Osteoblast (primary cell): ENCODE results near the gene PDGFA. TPM values are rescaled to one million over a fixed set of nuclear protein-coding genes. Genes with fewer than 3 reads are reported as not detected.

ENCODE experiments used
- DNase-seq: peaks from one replicate; pipeline ENCODE4 v3.0.0; 2011; ENCODE audit warnings: low spot score, mixed read lengths; ENCODE audit not compliant: insufficient read length; ENCODE audit errors: missing footprints
- H2AFZ ChIP-seq: 2 replicates; pipeline ENCODE4 v1.6.0; 2011; ENCODE audit warnings: mild to moderate bottlenecking, low read length
- H3K27ac ChIP-seq: 2 replicates; pipeline ENCODE4 v1.5.1; 2011; ENCODE audit warnings: mild to moderate bottlenecking, low read depth, low read length, moderate library complexity
- H3K27me3 ChIP-seq: 2 replicates; pipeline ENCODE4 v1.6.0; 2012; ENCODE audit warnings: mild to moderate bottlenecking, control low read depth, inconsistent platforms, low read length, moderate library complexity; ENCODE audit not compliant: insufficient read depth
- H3K36me3 ChIP-seq: 2 replicates; pipeline ENCODE4 v1.5.1; 2011; ENCODE audit warnings: mild to moderate bottlenecking, low read length, control low read depth, moderate library complexity; ENCODE audit not compliant: insufficient read depth
- H3K4me1 ChIP-seq: 2 replicates; pipeline ENCODE4 v1.5.1; 2011; ENCODE audit warnings: mild to moderate bottlenecking, low read length, control low read depth, moderate library complexity; ENCODE audit not compliant: insufficient read depth
- H3K4me2 ChIP-seq: 2 replicates; pipeline ENCODE4 v1.6.0; 2011; ENCODE audit warnings: mild to moderate bottlenecking, low read length; ENCODE audit not compliant: insufficient read depth
- H3K4me3 ChIP-seq: fragments of 200-600 bp; sonication (generic); 3 replicates; pipeline ENCODE4 v1.5.1; 2012; ENCODE audit warnings: mild to moderate bottlenecking, low read length, inconsistent platforms; ENCODE audit not compliant: insufficient read depth
- H3K79me2 ChIP-seq: 2 replicates; pipeline ENCODE4 v1.6.0; 2012; ENCODE audit warnings: mild to moderate bottlenecking, low read length, control low read depth, inconsistent platforms; ENCODE audit not compliant: insufficient read depth
- H3K9me3 ChIP-seq: 2 replicates; pipeline ENCODE4 v1.5.1; 2011; ENCODE audit warnings: low read depth, low read length, control low read depth
- H4K20me1 ChIP-seq: 2 replicates; pipeline ENCODE4 v1.6.0; 2012; ENCODE audit warnings: mild to moderate bottlenecking, low read length, control low read depth; ENCODE audit not compliant: insufficient read depth
- total RNA-seq: library from RNA; depleted of rRNA; stranded (reverse); fragments of >200 nt; gene quantifications from 2 replicates; pipeline ENCODE4 v1.2.3, GENCODE V29; 2012
- TF ChIP-seq, protein P1 (sequence below): IDR thresholded peaks from 2 replicates; pipeline ENCODE4 v1.5.1; 2011; ENCODE audit warnings: mild to moderate bottlenecking, low read depth, low read length, moderate library complexity; ENCODE audit errors: extremely low read depth

Gene PDGFA
- total RNA-seq, 1 donor = 32.6 TPM

DNA sequence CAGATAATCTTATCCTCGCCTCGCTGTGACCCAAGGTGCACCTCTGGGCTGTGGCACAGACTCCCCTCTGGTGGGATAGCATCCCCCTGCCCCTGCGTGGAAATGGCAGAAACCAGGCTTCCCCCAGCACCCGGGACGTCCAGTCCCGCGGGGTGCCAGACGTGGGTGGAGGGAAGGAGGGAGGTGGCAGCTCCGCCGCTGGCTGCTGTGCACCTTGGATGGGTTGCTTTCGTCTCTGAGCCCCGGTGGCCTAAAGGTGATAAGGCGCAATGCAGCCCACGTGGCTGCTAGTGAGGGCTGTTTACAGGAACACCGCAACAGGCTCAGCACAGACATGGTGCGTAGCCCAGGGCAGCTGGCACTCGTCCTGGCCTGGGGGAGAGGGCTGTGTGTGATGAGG, 13.6 kb upstream of the PDGFA start:
- H3K4me1 ChIP-seq = peaks cover 6% of the 10 kb centered on the region
- H3K9me3 ChIP-seq = no peaks in the 10 kb centered on the region
- H3K4me3 ChIP-seq = no peak overlapping the region
- peaks cover 22% of the 10 kb centered on the region for H3K27me3 ChIP-seq
- no peak overlapping the region for H3K4me2 ChIP-seq
- TF ChIP-seq, protein P1, sequence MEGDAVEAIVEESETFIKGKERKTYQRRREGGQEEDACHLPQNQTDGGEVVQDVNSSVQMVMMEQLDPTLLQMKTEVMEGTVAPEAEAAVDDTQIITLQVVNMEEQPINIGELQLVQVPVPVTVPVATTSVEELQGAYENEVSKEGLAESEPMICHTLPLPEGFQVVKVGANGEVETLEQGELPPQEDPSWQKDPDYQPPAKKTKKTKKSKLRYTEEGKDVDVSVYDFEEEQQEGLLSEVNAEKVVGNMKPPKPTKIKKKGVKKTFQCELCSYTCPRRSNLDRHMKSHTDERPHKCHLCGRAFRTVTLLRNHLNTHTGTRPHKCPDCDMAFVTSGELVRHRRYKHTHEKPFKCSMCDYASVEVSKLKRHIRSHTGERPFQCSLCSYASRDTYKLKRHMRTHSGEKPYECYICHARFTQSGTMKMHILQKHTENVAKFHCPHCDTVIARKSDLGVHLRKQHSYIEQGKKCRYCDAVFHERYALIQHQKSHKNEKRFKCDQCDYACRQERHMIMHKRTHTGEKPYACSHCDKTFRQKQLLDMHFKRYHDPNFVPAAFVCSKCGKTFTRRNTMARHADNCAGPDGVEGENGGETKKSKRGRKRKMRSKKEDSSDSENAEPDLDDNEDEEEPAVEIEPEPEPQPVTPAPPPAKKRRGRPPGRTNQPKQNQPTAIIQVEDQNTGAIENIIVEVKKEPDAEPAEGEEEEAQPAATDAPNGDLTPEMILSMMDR = no peak
- DNase-seq = no peak
- no peak overlapping the region for H3K27ac ChIP-seq
- no peaks in the 10 kb centered on the region for H3K79me2 ChIP-seq
- no peaks in the 10 kb centered on the region for H3K36me3 ChIP-seq
- H2AFZ ChIP-seq = no peak overlapping the region
- H4K20me1 ChIP-seq = no peaks in the 10 kb centered on the region

DNA sequence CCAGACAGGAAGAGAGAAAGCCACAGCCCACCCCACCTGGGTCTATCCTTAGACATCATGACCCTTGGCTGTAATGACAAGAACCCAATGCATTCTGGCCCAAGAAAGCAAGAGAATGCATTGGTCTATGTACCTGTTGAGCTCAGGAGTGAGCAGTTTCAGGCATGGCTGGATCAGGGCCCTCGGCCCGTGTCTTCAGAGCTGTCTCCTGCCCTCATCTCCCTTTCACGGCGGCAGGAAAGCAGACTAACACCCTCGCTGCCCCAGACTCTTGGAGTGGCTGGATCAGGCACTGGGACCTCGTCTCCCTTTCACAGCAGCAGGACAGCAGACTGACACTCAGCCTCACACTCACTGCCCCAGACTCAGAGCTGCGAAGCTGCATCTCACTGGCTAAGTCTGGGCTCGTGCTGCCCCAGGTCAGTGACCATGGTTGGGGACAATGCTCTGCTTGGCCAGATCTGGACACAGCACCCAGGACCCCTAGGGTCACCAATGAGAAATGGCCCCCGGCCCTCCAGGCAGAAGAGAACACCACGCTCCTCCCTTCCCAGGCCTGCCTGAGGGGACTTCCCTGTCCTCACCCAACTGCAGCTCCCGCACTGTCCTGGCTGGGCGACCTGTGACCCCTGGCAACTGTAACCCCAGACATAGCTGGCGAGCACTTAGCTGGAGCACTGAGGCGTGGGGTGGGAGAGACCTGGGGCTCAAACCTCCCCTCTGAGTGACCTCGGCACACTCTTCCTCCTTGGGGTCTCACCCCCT, 12.9 kb upstream of the PDGFA start:
- TF ChIP-seq, protein P1 = no peak
- Histone ChIP-seq H3K27me3 (peaks cover 22% of the 10 kb centered on the region), H3K79me2 (no peaks in the 10 kb centered on the region), H3K4me2 (no peak overlapping the region), H2AFZ (no peak overlapping the region), H3K4me3 (no peak overlapping the region), H3K27ac (no peak overlapping the region), H3K9me3 (no peaks in the 10 kb centered on the region), H4K20me1 (no peaks in the 10 kb centered on the region), H3K36me3 (no peaks in the 10 kb centered on the region), H3K4me1 (peaks cover under 1% of the 10 kb centered on the region)
- DNase-seq = no peak

DNA sequence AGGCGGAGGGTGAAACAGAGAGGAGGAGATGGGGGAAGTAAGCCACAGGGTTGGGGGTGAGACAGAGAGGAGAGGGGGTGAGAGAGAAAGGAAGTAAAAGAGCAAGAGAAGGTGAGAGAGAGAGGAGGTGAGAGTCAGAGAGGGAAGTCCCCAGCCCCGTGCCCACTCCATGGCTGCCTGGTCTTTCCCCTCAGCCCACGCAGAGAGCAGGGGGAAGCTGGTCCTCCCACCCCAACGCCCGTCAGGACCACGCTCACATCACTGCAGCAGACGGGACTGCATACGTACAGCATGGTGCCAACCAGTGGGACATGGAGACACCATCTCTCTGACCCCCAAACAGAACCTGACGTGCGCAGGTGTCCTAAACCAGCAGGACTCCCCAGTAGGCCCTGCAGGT, 12.1 kb upstream of the PDGFA start:
- no peaks in the 10 kb centered on the region for H3K36me3 ChIP-seq
- H3K4me3 ChIP-seq = no peak overlapping the region
- H3K27me3 ChIP-seq = peaks cover 22% of the 10 kb centered on the region
- H4K20me1 ChIP-seq = no peaks in the 10 kb centered on the region
- no peaks in the 10 kb centered on the region for H3K9me3 ChIP-seq
- no peak overlapping the region for H2AFZ ChIP-seq
- no peak for DNase-seq
- TF ChIP-seq, protein P1 = no peak
- H3K27ac ChIP-seq = no peak overlapping the region
- no peaks in the 10 kb centered on the region for H3K4me1 ChIP-seq
- H3K79me2 ChIP-seq = no peaks in the 10 kb centered on the region
- no peak overlapping the region for H3K4me2 ChIP-seq

DNA sequence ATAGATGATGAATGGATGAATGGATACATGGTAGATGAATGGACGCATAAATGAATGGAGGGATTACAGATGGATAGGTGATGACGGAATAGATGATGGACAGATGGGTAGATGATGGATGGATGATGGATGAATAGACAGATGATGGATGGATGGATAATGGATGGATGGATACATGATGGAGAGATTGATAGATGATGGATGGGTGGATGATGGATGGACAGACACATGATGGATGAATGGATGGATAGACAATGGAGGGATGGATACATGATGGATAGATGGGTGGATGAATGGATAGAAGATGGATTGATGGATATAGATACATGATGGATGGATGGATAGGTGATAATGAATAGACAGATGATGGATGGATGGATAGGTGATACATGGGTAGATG, 8.8 kb upstream of the PDGFA start:
- Histone ChIP-seq H3K4me3 (no peak overlapping the region), H3K4me1 (peaks cover 3% of the 10 kb centered on the region), H3K27ac (no peak overlapping the region), H3K36me3 (no peaks in the 10 kb centered on the region), H2AFZ (no peak overlapping the region), H3K4me2 (no peak overlapping the region), H4K20me1 (peaks cover 3% of the 10 kb centered on the region), H3K79me2 (no peaks in the 10 kb centered on the region), H3K9me3 (no peaks in the 10 kb centered on the region), H3K27me3 (peaks cover 26% of the 10 kb centered on the region)
- TF ChIP-seq, protein P1 = no peak
- DNase-seq = no peak
